ENCODE results near the gene ZNF69. TPM values are rescaled to one million over a fixed set of nuclear protein-coding genes. Genes with fewer than 3 reads are reported as not detected.

Gene ZNF69
- total RNA-seq (2012; rRNA removed), result 10.8 and 12.0 TPM in 2 replicates
- 1.2 and 2.7 TPM in 2 replicates for polyA plus RNA-seq (2012; rRNA removed)
- polyA plus RNA-seq (2012; cell fraction: cytosol; rRNA removed), result 0.47 and 0.81 TPM in 2 replicates
- 1.4 and 4.8 TPM in 2 replicates for polyA plus RNA-seq (2012; cell fraction: nucleus; rRNA removed; ENCODE audit: low replicate concordance)
- percentile 82 among the genes with signal in this experiment for Bru-seq, nascent RNA
- percentile 93 among the genes with signal in this experiment for BruChase-seq, experiment 1, labeled RNA remaining after a 6-hour chase
- percentile 95 among the genes with signal in this experiment for BruChase-seq, experiment 2, labeled RNA remaining after a 2-hour chase
- long read RNA-seq, partial matches to known transcripts, result 1 of 10 reads
- long read RNA-seq, other reads (novel, unspliced or antisense), result 3 of 10 reads

- H2BK120ac ChIP-seq (ENCODE audit: low read depth, low read length), result peak within 1 kb of the TSS; percentile 47; the same call in 1 of the 2 replicates
- in situ Hi-C loops (cut with MboI; ENCODE audit: low sequenced_read_pairs), result no loop called here
- H3K4me3 ChIP-seq (ENCODE audit: insufficient read depth, low read depth, low read length), result peak within 1 kb of the TSS; percentile 90
- H2BK15ac ChIP-seq (ENCODE audit: low read depth, low read length), result no peak within 1 kb of the TSS
- no peaks in the 10 kb centered on the region; the same call in 1 of the 2 replicates for H3K9me3 ChIP-seq (ENCODE audit: control insufficient read depth, insufficient read depth, low read length)
- H3K9me1 ChIP-seq (ENCODE audit: insufficient read depth, low read length), result peaks cover 3% of the 10 kb centered on the region; the same call in 1 of the 2 replicates
- no TSS peak for BruUV-seq (replicated peaks)
- peak within 1 kb of the TSS; percentile 89 for H3K4me2 ChIP-seq (ENCODE audit: low read depth, low read length)
- peak within 1 kb of the TSS; percentile 63 for H3K9ac ChIP-seq (ENCODE audit: low read depth, low read length)
- ChIA-PET POLR2A (ENCODE audit: unreplicated experiment) (interaction anchor here (0.5 kb wide), 1 partner anchor 471 kb away, joined by 3 read pairs; no protein-coding TSS in a partner anchor), CTCF (interaction anchor here (0.6 kb wide), 1 partner anchor 36 kb away, joined by 3 read pairs; no protein-coding TSS in a partner anchor)
- H2AK5ac ChIP-seq (ENCODE audit: low read depth, low read length), result 0 out of 2 replicates have a peak within 1 kb of the TSS, but pooled peaks have one; percentile 24
- H4K8ac ChIP-seq (ENCODE audit: low read depth in 2 of 2, low read length in 2 of 2), result peak within 1 kb of the TSS; percentile 67 to 93; a peak in 3 of 4 replicates
- dilution Hi-C loops (cut with HindIII; ENCODE audit: low sequenced_read_pairs, unreplicated experiment), result no loop called here
- peak within 1 kb of the TSS; percentile 46 for H2BK5ac ChIP-seq (ENCODE audit: low read depth, low read length, poor library complexity, severe bottlenecking)
- peaks cover 2% of the 10 kb centered on the region; the same call in 1 of the 2 replicates for H3K36me3 ChIP-seq (ENCODE audit: control insufficient read depth, insufficient read depth, low read length)
- intact Hi-C loops (cut with micrococcal nuclease), result no loop called here
- 4% methylated on average over 27 of the region's 56 CpGs; no CpG with 5 or more reads in 1 of the 2 experiments for WGBS, 2 experiments (ENCODE audit: extremely low coverage in 2 of 2, insufficient read length in 1 of 2)
- peaks cover 2% of the 10 kb centered on the region; the same call in 1 of the 2 replicates for H3K4me1 ChIP-seq (ENCODE audit: control insufficient read depth, insufficient read depth, low read length)
- peak within 1 kb of the TSS; percentile 66 for H4K5ac ChIP-seq (ENCODE audit: low read depth, low read length)
- H3K56ac ChIP-seq (ENCODE audit: extremely low read depth, insufficient read depth, low read length), result peak within 1 kb of the TSS; percentile 73; the same call in 1 of the 2 replicates
- no peaks in the 10 kb centered on the region for H4K20me1 ChIP-seq (ENCODE audit: insufficient read depth, low read length)
- peak within 1 kb of the TSS; percentile 51 for H4K91ac ChIP-seq (ENCODE audit: insufficient read depth, low read depth, low read length)
- H2BK20ac ChIP-seq (ENCODE audit: low read depth, low read length), result peak within 1 kb of the TSS; percentile 33; the same call in 1 of the 2 replicates
- peak within 1 kb of the TSS; percentile 76; the same call in 1 of the 2 replicates for H3K23ac ChIP-seq (ENCODE audit: low read depth, low read length)
- TF ChIP-seq RAD21 (IDR thresholded peaks at IDR 0.05; ENCODE audit: low read length) (no peak), USF2 (IDR thresholded peaks at IDR 0.05; ENCODE audit: low read depth, low read length) (0 out of 2 replicates have a peak, but pooled peaks have one; percentile 14), SMC3 (IDR thresholded peaks at IDR 0.05; ENCODE audit: low read depth, low read length) (0 out of 2 replicates have a peak, but pooled peaks have one; percentile 2)
- DNase-seq (peak; percentile 62), ATAC-seq (ENCODE audit: low read depth) (peak; percentile 99)
- peak within 1 kb of the TSS; percentile 86 for H2AK9ac ChIP-seq (replicated peaks; ENCODE audit: low read depth, low read length, poor library complexity)
- peaks cover 12 to 16% of the 10 kb centered on the region in 2 experiments; a peak in 2 of 4 replicates for H3K79me1 ChIP-seq (ENCODE audit: low read depth in 1 of 2, low read length in 2 of 2)
- H3K14ac ChIP-seq (replicated peaks; ENCODE audit: low read depth, low read length), result peak within 1 kb of the TSS; percentile 89
- no peaks in the 10 kb centered on the region for H3K27me3 ChIP-seq (ENCODE audit: control insufficient read depth, insufficient read depth, low read length)
- H3K4ac ChIP-seq (ENCODE audit: low read depth, low read length), result peak within 1 kb of the TSS; percentile 88
- H2AFZ ChIP-seq (replicated peaks; ENCODE audit: low read length, poor library complexity), result peak within 1 kb of the TSS; percentile 99
- peak within 1 kb of the TSS; percentile 78 for H3K18ac ChIP-seq (ENCODE audit: low read depth, low read length)
- peak within 1 kb of the TSS; percentile 73 for H3K27ac ChIP-seq (ENCODE audit: insufficient read depth, low read length)
Measured at GRCh38 chr19:11887611-11888531, at the start of gene ZNF69. Gene ZNF69 (plus strand): TSS chr19:11887782. CDS start chr19:11887924, 142 bp downstream.
